ENCODE results near the gene FBXW5. TPM values are rescaled to one million over a fixed set of nuclear protein-coding genes. Genes with fewer than 3 reads are reported as not detected.

FBXW5 gene, protein sequence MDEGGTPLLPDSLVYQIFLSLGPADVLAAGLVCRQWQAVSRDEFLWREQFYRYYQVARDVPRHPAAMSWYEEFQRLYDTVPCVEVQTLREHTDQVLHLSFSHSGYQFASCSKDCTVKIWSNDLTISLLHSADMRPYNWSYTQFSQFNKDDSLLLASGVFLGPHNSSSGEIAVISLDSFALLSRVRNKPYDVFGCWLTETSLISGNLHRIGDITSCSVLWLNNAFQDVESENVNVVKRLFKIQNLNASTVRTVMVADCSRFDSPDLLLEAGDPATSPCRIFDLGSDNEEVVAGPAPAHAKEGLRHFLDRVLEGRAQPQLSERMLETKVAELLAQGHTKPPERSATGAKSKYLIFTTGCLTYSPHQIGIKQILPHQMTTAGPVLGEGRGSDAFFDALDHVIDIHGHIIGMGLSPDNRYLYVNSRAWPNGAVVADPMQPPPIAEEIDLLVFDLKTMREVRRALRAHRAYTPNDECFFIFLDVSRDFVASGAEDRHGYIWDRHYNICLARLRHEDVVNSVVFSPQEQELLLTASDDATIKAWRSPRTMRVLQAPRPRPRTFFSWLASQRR
- total RNA-seq (2014; rRNA removed; shearing (Covaris generic)) (78.7 and 89.6 TPM in 2 replicates), total RNA-seq (2022) (59.1 and 63.3 TPM in 2 replicates), Bru-seq, nascent RNA (percentile 52 among the genes with signal in this experiment), BruChase-seq, experiment 1, labeled RNA remaining after a 6-hour chase (percentile 77 among the genes with signal in this experiment), BruChase-seq, experiment 2, labeled RNA remaining after a 2-hour chase (percentile 67 among the genes with signal in this experiment)
- long read RNA-seq, transcript FBXW5-206 (8 exons, 2,392 nt): minor isoform, 11 of 277 reads
- long read RNA-seq, transcript FBXW5-201 (9 exons, 2,274 nt): major isoform, 119 of 277 reads
- long read RNA-seq, partial matches to known transcripts: 58 of 277 reads
- long read RNA-seq, other reads (novel, unspliced or antisense): 87 of 277 reads

DNA sequence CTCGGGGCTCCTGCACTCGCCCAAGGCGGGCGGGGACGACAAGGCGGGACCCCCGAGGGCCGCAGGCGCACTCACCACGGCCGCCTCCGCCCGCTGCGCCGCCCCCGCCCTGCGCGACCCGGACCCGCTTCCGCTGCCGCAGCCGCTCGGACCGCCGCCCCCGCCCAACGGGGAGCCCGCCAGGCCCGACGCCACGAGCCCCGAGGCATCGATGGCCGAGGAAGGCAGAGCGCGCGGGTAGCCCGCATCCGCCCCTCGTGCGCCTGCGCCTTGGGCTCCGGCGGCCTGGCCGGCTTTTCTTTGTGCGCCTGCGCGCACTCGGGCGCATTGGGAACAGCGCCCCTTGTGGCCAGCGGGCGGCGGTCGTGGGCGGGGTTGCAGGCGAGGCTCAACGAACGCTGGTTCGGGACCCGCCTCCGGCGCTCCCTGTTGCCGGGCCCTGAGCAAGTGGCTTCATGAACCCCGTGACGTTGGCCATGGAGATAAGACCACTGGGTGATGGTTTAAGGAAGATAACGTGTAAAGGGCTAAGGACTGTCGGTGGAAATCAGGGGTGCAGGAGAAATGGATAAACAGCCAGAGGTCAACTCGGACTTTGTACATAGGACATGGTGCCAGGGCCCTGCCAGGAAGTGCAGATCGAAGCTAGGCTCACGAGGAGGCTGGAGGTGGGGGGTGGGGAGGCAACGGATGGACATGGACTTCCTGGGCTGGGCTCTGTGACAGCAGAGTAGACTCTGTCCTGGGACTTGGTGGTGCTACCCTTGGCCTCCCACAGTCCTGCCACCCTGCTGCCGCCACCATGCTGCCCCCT lies at the start of gene FBXW5, which contains the start of gene C8G:
Gene FBXW5, minus strand, starts transcription at position 220 of the 814 bp plus-strand sequence. CDS start 655 bp downstream, outside the sequence.
Gene C8G, plus strand, starts transcription at position 725 of the 814 bp plus-strand sequence. Its CDS starts 78 bp downstream, at position 803.
- Histone ChIP-seq H3K4me3 (ENCODE audit: low read depth, low read length, poor library complexity, severe bottlenecking) (peak within 1 kb of the TSS; percentile 82), H3K4me2 (ENCODE audit: low read length) (peak within 1 kb of the TSS; percentile 87), H3K9me2 (ENCODE audit: insufficient read depth, low read length) (no peaks in the 10 kb centered on the region), H2AFZ (ENCODE audit: low read length) (peak within 1 kb of the TSS; percentile 45; the same call in 1 of the 2 replicates), H3K79me2 (ENCODE audit: insufficient read depth, low read depth, low read length) (peaks cover 10% of the 10 kb centered on the region; the same call in 1 of the 2 replicates), H3K36me3 (ENCODE audit: insufficient read depth, low read length) (peaks cover 35% of the 10 kb centered on the region), H3K9me3 (ENCODE audit: low read length) (no peaks in the 10 kb centered on the region), H3K4me1 (ENCODE audit: insufficient read depth, low read length, poor library complexity, severe bottlenecking) (peaks cover 29% of the 10 kb centered on the region), H3K27ac (ENCODE audit: low read depth, low read length, poor library complexity, severe bottlenecking) (peak within 1 kb of the TSS; percentile 40), H4K20me1 (ENCODE audit: insufficient read depth, low read length) (no peaks in the 10 kb centered on the region)
- ChIA-PET CTCF (ENCODE audit: unreplicated experiment) (interaction anchor here (0.6 kb wide), 1 partner anchor 90 kb away, joined by 3 read pairs; no protein-coding TSS in a partner anchor), POLR2A (no interaction called here)
- DNase-seq (ENCODE audit: low spot score): peak; percentile 98
- no peak for TF ChIP-seq EZH2phosphoT487 (IDR thresholded peaks at IDR 0.05; ENCODE audit: borderline replicate concordance, low read depth, low read length)
- TF ChIP-seq, protein P1, sequence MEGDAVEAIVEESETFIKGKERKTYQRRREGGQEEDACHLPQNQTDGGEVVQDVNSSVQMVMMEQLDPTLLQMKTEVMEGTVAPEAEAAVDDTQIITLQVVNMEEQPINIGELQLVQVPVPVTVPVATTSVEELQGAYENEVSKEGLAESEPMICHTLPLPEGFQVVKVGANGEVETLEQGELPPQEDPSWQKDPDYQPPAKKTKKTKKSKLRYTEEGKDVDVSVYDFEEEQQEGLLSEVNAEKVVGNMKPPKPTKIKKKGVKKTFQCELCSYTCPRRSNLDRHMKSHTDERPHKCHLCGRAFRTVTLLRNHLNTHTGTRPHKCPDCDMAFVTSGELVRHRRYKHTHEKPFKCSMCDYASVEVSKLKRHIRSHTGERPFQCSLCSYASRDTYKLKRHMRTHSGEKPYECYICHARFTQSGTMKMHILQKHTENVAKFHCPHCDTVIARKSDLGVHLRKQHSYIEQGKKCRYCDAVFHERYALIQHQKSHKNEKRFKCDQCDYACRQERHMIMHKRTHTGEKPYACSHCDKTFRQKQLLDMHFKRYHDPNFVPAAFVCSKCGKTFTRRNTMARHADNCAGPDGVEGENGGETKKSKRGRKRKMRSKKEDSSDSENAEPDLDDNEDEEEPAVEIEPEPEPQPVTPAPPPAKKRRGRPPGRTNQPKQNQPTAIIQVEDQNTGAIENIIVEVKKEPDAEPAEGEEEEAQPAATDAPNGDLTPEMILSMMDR (conservative IDR thresholded peaks at IDR 0.05; ENCODE audit: low read length): peak; percentile 86
- no TSS peak for BruUV-seq (replicated peaks)
- intact Hi-C loops (cut with micrococcal nuclease; ENCODE audit: unreplicated experiment): loop anchor here (1.0 to 2.0 kb wide), 3 partner anchors 48 to 154 kb away; partner anchors contain the start of genes PAXX and TRAF2

DNA sequence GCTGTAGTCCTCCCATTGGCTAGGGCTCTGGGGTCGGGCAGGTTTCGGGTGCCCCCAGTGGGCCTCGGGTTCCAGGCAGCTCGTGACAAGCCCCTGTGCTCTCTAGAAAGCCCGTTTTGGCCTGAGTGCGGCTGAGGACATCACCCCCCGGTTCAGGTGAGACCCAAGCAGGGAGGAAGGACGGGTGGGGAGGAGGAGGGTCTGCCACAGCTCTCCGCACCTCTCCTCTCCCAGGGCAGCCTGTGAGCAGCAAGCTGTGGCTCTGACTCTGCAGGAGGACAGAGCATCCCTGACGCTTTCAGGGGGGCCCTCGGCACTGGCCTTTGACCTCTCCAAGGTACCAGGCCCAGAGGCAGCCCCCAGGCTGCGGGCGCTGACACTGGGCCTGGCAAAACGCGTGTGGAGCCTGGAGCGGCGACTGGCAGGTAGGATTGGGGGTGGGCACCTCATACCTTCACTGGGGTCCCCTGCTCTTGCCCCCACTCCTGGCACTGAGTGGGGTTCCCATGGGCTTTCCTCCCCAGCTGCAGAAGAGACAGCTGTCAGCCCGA lies 48.4 kb upstream of the FBXW5 start:
- no peaks in the 10 kb centered on the region; the same call in 1 of the 2 replicates for H3K79me2 ChIP-seq (ENCODE audit: insufficient read depth, low read depth, low read length)
- ChIA-PET POLR2A (interaction anchor here (0.6 to 1.5 kb wide), 6 partner anchors 8 to 263 kb away, joined by 3 to 7 read pairs (median 4); partner anchors contain the start of gene LCNL1), CTCF (ENCODE audit: unreplicated experiment) (interaction anchor here (0.6 kb wide), 1 partner anchor 17 kb away, joined by 3 read pairs; no protein-coding TSS in a partner anchor)
- H3K9me2 ChIP-seq (ENCODE audit: insufficient read depth, low read length): no peaks in the 10 kb centered on the region
- no peaks in the 10 kb centered on the region for H3K9me3 ChIP-seq (ENCODE audit: low read length)
- H3K4me3 ChIP-seq (ENCODE audit: low read depth, low read length, poor library complexity, severe bottlenecking): peak overlapping the region; percentile 79
- intact Hi-C loops (cut with micrococcal nuclease; ENCODE audit: unreplicated experiment): loop anchor here (2.0 kb wide), 1 partner anchor 48 kb away; the partner anchor contains the start of genes C8G and FBXW5
- DNase-seq (ENCODE audit: low spot score): no peak
- BruUV-seq (replicated peaks): no TSS peak
- no peaks in the 10 kb centered on the region for H4K20me1 ChIP-seq (ENCODE audit: insufficient read depth, low read length)
- H3K4me2 ChIP-seq (ENCODE audit: low read length): peak overlapping the region; percentile 94
- H3K36me3 ChIP-seq (ENCODE audit: insufficient read depth, low read length): 0 out of 2 replicates have a peak, but pooled peaks cover 3% of the 10 kb centered on the region
- H2AFZ ChIP-seq (ENCODE audit: low read length): peak overlapping the region; percentile 60; the same call in 1 of the 2 replicates
- peak overlapping the region; percentile 63 for H3K27ac ChIP-seq (ENCODE audit: low read depth, low read length, poor library complexity, severe bottlenecking)
- TF ChIP-seq EZH2phosphoT487 (IDR thresholded peaks at IDR 0.05; ENCODE audit: borderline replicate concordance, low read depth, low read length): no peak
- TF ChIP-seq, protein P1 (conservative IDR thresholded peaks at IDR 0.05; ENCODE audit: low read length): no peak
- H3K4me1 ChIP-seq (ENCODE audit: insufficient read depth, low read length, poor library complexity, severe bottlenecking): peaks cover 35% of the 10 kb centered on the region
